Mesodermal cell (in vitro differentiated cells): ENCODE measurements around the gene STAMBPL1. TPM values are rescaled to one million over a fixed set of nuclear protein-coding genes. Genes with fewer than 3 reads are reported as not detected.
"Not testable (repeated sequence)": the region's sequence is repeated elsewhere in the genome, so short reads cannot be mapped to it uniquely, and the experiment has no call there.

Source experiments
- H3K27ac ChIP-seq: 2 replicates; pipeline ENCODE4 v1.7.0; 2013; ENCODE audit warnings: mild to moderate bottlenecking, low read depth, low read length, moderate library complexity; ENCODE audit not compliant: severe bottlenecking
- H3K36me3 ChIP-seq: 2 replicates; pipeline ENCODE4 v1.7.1; 2013; ENCODE audit warnings: mild to moderate bottlenecking, low read length, moderate library complexity; ENCODE audit not compliant: control insufficient read depth, insufficient read depth
- H3K4me1 ChIP-seq: one replicate; pipeline ENCODE4 v1.7.1; 2013; ENCODE audit warnings: mild to moderate bottlenecking, low read length; ENCODE audit not compliant: insufficient read depth, control insufficient read depth, poor library complexity, severe bottlenecking
- H3K4me3 ChIP-seq: 2 replicates; pipeline ENCODE4 v1.7.0; 2013; ENCODE audit warnings: low read length, control low read depth, mild to moderate bottlenecking; ENCODE audit not compliant: insufficient read depth, poor library complexity, severe bottlenecking; ENCODE audit errors: extremely low read depth
- H3K9me3 ChIP-seq: 2 replicates; pipeline ENCODE4 v1.7.1; 2013; ENCODE audit warnings: mild to moderate bottlenecking, low read length, moderate library complexity; ENCODE audit not compliant: control insufficient read depth
- WGBS, 2 experiments: methylation state at CpG; one replicate each; pipeline ENCODE4 v1.1.5; 2013; ENCODE audit warnings: missing lambda C conversion rate in 2 of 2; ENCODE audit not compliant: insufficient coverage in 2 of 2; 5-methylcytosine and 5-hydroxymethylcytosine counted together
- polyA plus RNA-seq, 2 experiments: library from polyadenylated mRNA; stranded (reverse); fragments of 50-300 nt; gene quantifications; one replicate each; pipeline ENCODE4 v1.2.3, GENCODE V29; 2013

Gene STAMBPL1
- polyA plus RNA-seq (2013, experiment 1 of 2) = 1.3 TPM
- 0.96 TPM for polyA plus RNA-seq (2013, experiment 2 of 2)

DNA sequence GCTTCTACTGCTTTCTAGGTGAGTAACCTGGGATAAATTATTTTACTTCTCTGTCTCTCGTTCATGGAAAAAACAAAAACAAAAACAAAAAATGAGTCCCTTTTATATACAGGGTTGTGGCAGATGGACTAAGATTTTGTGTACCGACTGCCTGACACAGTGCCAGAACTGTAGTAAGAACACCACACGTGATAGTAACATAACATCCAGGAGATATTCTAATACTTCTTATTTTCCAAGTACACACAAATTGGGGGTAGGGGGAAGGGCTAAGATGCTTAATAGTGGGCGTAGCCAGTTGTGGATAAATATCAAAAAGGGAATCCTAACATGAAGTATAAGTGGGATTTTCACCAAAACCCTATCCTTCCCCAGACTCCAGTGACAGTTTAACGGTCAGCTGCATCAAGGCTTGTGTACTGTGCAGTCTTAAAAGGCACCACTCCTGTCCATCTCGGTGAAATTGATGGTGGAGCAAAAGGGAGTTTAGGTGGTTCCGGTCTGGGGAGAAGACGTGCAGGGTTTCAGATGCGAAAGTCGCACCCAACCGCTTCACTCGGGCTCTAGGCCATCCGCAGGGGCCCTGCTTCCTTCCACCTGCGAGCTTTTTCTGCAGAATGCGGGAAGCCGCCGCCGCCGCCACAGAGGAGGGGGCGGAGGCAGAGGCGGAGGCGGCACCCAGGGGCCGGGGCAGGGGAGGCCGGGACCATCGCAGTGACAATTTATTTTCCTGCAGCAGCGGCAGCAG is at the start of gene STAMBPL1:
STAMBPL1 (plus strand) TSS at position 712 of the 748 bp plus-strand sequence. CDS start 21,464 bp downstream, outside the sequence.
- Histone ChIP-seq H3K27ac (peak within 1 kb of the TSS; percentile 37), H3K9me3 (no peaks in the 10 kb centered on the region), H3K36me3 (no peaks in the 10 kb centered on the region), H3K4me3 (peak within 1 kb of the TSS; percentile 51), H3K4me1 (peaks cover 17% of the 10 kb centered on the region)
- WGBS, 2 experiments = 2 to 3% methylated on average over 18 to 20 of the region's 26 CpGs

GRCh38 chr10:88830643-88831268 is 49.3 kb upstream of the STAMBPL1 start:
- Histone ChIP-seq H3K36me3 (no peaks in the 10 kb centered on the region), H3K27ac (no peak overlapping the region), H3K4me1 (no peaks in the 10 kb centered on the region), H3K4me3 (no peak overlapping the region), H3K9me3 (no peaks in the 10 kb centered on the region)
- 79 to 93% methylated on average over 5 to 7 of the region's 9 CpGs for WGBS, 2 experiments

- Histone ChIP-seq H3K36me3 (no peaks in the 10 kb centered on the region), H3K4me1 (no peaks in the 10 kb centered on the region), H3K9me3 (no peaks in the 10 kb centered on the region), H3K4me3 (no peak overlapping the region), H3K27ac (no peak overlapping the region)
- WGBS, 2 experiments = 49 to 72% methylated on average over 4 to 6 of the region's 8 CpGs
Measured at GRCh38 chr10:88831709-88832108, 48.3 kb upstream of the STAMBPL1 start.

- H3K36me3 ChIP-seq = no peaks in the 10 kb centered on the region
- H3K27ac ChIP-seq = no peak overlapping the region
- H3K4me1 ChIP-seq = no peaks in the 10 kb centered on the region
- H3K9me3 ChIP-seq = no peaks in the 10 kb centered on the region
- no peak overlapping the region for H3K4me3 ChIP-seq
Measured at GRCh38 chr10:88832376-88832775, 47.7 kb upstream of the STAMBPL1 start.

DNA sequence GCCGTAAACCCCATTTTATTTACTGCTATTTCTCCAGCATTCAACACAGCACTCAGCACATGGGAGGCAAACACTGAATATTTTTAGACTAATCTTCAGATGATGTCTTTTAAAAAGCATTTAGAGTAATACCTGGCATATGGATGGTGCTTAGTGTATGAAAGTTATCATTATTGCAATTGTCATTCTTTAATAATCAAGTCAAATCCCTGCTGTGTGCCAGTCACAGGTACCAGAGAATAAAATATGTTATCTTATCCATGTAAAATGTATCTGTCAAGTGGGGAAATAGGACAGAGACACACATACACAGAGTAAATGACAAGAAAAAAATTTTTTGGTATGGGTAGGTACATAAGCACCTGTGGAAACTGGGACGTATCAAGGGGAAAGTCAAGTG is 46.9 kb upstream of the STAMBPL1 start:
- H3K4me1 ChIP-seq = no peaks in the 10 kb centered on the region
- no peaks in the 10 kb centered on the region for H3K9me3 ChIP-seq
- no peak overlapping the region for H3K4me3 ChIP-seq
- H3K27ac ChIP-seq = no peak overlapping the region
- WGBS, 2 experiments = no CpG with 5 or more reads among the region's 2 CpGs
- no peaks in the 10 kb centered on the region for H3K36me3 ChIP-seq

GRCh38 chr10:88833723-88834122 is 46.3 kb upstream of the STAMBPL1 start:
- Histone ChIP-seq H3K27ac (no peak overlapping the region), H3K9me3 (no peaks in the 10 kb centered on the region), H3K4me1 (no peaks in the 10 kb centered on the region), H3K4me3 (no peak overlapping the region), H3K36me3 (no peaks in the 10 kb centered on the region)
- WGBS, 2 experiments = 86 to 100% methylated on average over 1 to 2 of the region's 2 CpGs

- Histone ChIP-seq H3K9me3 (no peaks in the 10 kb centered on the region), H3K36me3 (no peaks in the 10 kb centered on the region), H3K4me3 (no peak overlapping the region), H3K4me1 (no peaks in the 10 kb centered on the region), H3K27ac (no peak overlapping the region)
- WGBS, 2 experiments = 0 to 3% methylated on average over 6 to 7 of the region's 10 CpGs
Measured at GRCh38 chr10:88835096-88835909, 44.7 kb upstream of the STAMBPL1 start.

DNA sequence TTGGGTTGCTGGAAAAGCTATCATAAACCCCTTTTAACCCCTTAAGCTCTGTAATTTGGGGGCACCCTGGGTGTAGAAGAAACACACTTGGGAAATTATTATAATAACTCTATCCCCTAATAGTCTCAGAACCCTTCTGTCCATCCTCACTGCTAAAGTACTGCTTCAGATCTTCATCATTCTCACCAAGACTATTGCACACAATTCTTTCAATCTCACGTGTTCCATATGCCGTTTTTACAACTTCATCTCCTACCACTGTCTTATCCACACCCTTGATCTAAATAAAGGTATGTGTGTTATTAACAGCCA is 44.2 kb upstream of the STAMBPL1 start:
- no peak overlapping the region for H3K27ac ChIP-seq
- no CpG with 5 or more reads among the region's 2 CpGs for WGBS, 2 experiments
- H3K4me1 ChIP-seq = no peaks in the 10 kb centered on the region
- no peak overlapping the region for H3K4me3 ChIP-seq
- no peaks in the 10 kb centered on the region for H3K9me3 ChIP-seq
- H3K36me3 ChIP-seq = no peaks in the 10 kb centered on the region

GRCh38 chr10:88837632-88838031 is 42.4 kb upstream of the STAMBPL1 start:
- not testable (repeated sequence) for H3K4me1 ChIP-seq, H3K9me3 ChIP-seq, H3K4me3 ChIP-seq

GRCh38 chr10:88838766-88839350 is 41.2 kb upstream of the STAMBPL1 start:
- no peak overlapping the region for H3K27ac ChIP-seq
- H3K4me1 ChIP-seq = no peaks in the 10 kb centered on the region
- H3K9me3 ChIP-seq = no peaks in the 10 kb centered on the region
- no peaks in the 10 kb centered on the region for H3K36me3 ChIP-seq
- WGBS, 2 experiments = 85 to 89% methylated on average over 4 to 5 of the region's 5 CpGs
- no peak overlapping the region for H3K4me3 ChIP-seq

More at GRCh38 chr10:88837632-88838031, 42.4 kb upstream of the STAMBPL1 start:
- H3K36me3 ChIP-seq, H3K27ac ChIP-seq: not testable (repeated sequence)
